ENCODE results near the gene QKI. TPM values are rescaled to one million over a fixed set of nuclear protein-coding genes. Genes with fewer than 3 reads are reported as not detected.
"Not testable (repeated sequence)": the region's sequence is repeated elsewhere in the genome, so short reads cannot be mapped to it uniquely, and the experiment has no call there.

The QKI gene
- total RNA-seq, 4 donors from 2014 or later: 229 to 300 (median 263) TPM

DNA sequence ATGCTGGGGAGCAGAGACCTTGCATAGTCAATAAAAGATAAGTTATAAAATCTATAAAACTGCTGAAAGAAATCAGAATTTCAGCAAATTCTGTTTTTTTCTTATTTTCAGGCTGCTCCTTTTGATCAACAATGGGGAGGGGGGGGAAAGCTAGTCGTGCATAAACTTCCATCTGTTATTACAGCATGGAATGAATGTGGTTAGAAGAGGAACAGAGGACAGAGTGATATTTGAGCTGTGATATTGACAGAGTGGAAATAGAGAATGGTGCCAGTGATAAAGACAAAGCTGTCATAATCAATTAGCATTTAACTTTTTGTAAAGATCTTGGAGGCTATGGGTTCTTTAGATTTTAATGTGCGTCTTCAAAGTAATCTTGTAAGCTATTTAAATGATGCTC is 43.4 kb upstream of the QKI start:
- TF ChIP-seq, protein P1, sequence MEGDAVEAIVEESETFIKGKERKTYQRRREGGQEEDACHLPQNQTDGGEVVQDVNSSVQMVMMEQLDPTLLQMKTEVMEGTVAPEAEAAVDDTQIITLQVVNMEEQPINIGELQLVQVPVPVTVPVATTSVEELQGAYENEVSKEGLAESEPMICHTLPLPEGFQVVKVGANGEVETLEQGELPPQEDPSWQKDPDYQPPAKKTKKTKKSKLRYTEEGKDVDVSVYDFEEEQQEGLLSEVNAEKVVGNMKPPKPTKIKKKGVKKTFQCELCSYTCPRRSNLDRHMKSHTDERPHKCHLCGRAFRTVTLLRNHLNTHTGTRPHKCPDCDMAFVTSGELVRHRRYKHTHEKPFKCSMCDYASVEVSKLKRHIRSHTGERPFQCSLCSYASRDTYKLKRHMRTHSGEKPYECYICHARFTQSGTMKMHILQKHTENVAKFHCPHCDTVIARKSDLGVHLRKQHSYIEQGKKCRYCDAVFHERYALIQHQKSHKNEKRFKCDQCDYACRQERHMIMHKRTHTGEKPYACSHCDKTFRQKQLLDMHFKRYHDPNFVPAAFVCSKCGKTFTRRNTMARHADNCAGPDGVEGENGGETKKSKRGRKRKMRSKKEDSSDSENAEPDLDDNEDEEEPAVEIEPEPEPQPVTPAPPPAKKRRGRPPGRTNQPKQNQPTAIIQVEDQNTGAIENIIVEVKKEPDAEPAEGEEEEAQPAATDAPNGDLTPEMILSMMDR (IDR thresholded peaks at IDR 0.05): no peak
- ATAC-seq (ENCODE audit: low FRiP score): no peak

DNA sequence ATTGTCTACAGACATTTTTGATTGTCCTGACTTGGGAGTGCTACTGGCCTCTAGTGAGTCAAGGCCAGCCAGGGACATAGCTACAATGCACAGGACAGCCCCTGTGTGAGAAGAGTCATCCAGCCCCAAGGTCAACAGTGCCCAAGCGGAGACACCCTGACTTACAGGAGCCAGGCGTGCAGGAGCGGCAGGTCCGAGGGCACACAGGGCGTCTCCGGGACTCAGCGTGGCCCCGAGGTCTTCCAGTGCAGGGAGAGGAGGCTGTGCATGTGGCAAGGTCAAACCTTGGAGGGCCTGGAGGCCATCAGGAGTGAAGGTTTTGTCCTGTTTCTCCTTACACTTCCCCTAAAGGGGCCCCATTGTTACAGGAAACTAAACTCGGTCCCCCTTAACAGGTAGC is 41.3 kb upstream of the QKI start:
- no peak for ATAC-seq (ENCODE audit: low FRiP score)
- TF ChIP-seq, protein P1 (IDR thresholded peaks at IDR 0.05): no peak
- DNase-seq (ENCODE audit: low spot score): no peak

More for the DNA sequence above, 43.4 kb upstream of the QKI start:
- DNase-seq (ENCODE audit: low spot score): no peak

DNA sequence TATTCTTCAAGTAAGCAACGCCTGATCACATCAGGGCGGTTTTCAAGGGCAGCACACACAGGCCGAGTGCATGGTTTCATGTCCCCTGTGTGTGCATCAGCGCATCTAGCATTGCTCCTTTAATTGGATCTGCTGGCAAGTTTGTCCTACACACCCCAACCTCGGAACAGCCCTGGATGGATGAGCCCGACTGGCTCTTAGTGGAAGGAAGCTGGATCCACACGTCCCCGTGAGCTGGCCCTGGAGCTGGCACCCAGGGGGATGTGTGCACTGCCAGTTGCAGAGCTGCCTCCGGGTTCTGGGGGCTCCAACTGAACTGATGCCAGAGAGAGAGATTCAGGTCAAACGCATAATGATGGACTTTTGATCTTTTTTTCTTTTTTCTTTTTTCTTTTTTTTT is 39.2 kb upstream of the QKI start:
- no peak for DNase-seq (ENCODE audit: low spot score)
- ATAC-seq (ENCODE audit: low FRiP score): no peak
- TF ChIP-seq, protein P1 (IDR thresholded peaks at IDR 0.05): no peak

DNA sequence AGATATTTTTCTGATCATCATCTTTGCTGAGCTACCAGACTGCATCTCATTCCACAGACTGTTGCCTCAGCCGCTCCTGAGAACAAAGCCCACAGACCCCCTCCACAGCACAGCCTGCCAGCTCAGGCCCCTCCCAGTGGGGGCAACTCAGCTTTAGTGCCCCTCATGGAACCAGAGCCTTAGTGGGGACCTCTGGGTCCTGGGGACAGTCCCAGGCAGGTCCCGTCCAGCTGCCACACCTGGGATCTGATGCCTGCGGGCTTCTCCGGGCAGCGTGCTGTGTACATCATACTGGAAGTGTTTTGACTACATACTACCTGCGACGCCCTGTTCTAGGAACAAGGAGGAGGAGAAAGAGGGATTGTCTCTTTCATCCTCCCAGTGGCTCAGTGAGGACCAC is 38.3 kb upstream of the QKI start:
- TF ChIP-seq, protein P1 (IDR thresholded peaks at IDR 0.05): no peak
- no peak for DNase-seq (ENCODE audit: low spot score)
- ATAC-seq (ENCODE audit: low FRiP score): no peak

DNA sequence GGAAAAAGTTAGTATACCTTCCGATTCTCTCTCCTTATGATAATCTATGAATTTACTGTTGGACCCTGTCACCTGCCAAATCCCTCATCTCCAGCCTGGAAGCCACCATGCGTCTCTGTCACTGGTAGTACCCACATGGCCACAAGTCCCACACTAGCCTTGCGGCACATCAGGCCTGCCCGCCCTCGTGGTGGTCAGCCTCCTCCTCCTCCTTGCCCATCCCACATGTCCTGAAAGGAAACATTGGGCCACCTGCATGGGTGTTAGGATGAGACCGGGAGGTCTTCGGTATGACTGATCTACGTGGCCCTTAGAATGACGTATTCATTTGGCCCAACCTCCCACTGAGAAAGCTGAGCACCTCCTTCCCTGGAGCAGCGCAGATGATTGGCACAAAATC is 37.0 kb upstream of the QKI start:
- ATAC-seq (ENCODE audit: low FRiP score) (no peak), DNase-seq (ENCODE audit: low spot score) (no peak)
- TF ChIP-seq, protein P1 (IDR thresholded peaks at IDR 0.05): no peak

DNA sequence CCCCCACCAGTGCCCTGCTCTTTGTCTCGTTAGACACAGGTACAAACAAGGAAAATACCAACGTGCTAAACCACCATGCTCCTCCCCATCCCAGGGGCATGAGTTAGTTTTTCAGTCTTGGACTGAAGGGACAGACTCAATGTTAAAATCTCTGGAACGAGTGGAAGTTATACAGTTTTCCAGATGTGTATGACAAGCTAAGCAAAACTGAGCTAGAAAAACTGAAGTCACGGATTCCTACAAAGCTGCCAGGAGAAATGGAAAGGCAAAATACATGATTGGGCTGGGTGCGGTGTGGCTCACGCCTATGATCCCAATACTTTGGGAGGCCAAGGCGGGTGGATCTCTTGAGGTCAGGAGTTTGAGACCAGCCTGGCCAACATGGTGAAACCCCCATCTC is 34.3 kb upstream of the QKI start:
- TF ChIP-seq, protein P1 (IDR thresholded peaks at IDR 0.05): no peak
- DNase-seq (ENCODE audit: low spot score): no peak
- no peak for ATAC-seq (ENCODE audit: low FRiP score)

DNA sequence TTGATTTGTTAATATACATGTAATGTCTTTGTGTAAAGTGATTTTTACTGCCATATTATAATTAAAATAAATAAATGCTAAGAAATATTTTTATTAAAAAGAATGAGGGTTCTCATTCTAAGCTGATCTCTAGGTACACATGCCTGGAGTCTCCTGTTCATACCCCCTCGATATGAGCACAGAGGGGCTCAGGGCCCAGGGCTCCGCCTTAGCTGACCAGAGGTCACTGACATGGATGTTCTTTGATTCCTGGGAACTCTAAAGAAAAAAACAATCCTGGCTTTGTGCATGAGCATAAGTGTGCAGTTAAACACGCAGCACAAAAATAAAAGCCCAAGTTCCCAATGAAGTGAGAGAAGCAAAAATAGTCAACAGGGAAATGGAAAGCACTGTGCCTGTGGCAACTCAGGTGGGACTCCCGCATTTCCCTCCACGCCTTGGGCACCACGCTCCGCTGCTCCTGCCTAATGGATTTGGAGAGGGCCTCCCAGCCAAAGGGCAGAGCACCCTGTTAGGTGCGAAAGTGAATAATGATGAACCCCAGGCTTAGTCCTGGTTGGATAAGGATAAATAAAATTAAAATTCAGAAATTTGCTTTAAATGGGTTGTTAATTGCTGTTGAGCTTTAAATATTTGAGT is 33.3 kb upstream of the QKI start:
- DNase-seq (ENCODE audit: low spot score) (no peak), ATAC-seq (ENCODE audit: low FRiP score) (no peak)
- TF ChIP-seq, protein P1 (IDR thresholded peaks at IDR 0.05): no peak

DNA sequence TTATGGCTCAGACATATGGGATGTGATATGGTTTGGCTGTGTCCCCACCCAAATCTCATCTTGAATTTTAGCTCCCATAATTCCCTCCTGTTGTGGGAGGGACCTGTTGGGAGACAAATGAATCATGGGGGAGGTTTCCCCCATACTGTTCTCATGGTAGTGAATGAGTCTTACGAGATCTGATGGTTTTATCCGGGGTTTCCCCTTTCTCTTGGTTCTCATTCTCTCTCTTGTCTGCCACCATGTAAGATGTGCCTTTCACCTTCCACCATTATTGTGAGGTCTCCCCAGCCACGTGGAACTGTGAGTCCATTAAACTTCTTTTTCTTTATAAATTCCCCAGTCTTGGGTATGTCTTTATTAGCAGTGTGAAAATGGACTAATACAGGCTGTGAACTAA is 31.1 kb upstream of the QKI start:
- not testable (repeated sequence) for DNase-seq (ENCODE audit: low spot score); ATAC-seq (ENCODE audit: low FRiP score)
